HEK293 (cell line): ENCODE measurements around the gene NR3C1.

ENCODE experiments used
- CTCF ChIA-PET: fragments of 350-600 bp; formaldehyde crosslinking; extraction: SDS; loops from one replicate; lab custom pipeline; 2021; ENCODE audit warnings: antibody characterized with exemption; lab: Yijun Ruan, JAX
- POLR2A ChIA-PET: fragments of 300-600 bp; formaldehyde crosslinking; extraction: SDS; loops from one replicate; lab custom pipeline; 2020; ENCODE audit warnings: antibody characterized with exemption, inconsistent platforms; lab: Yijun Ruan, JAX
- H3K27ac ChIP-seq: fragments of 200-500 bp; sonication (Bioruptor generic); 2 replicates; pipeline ENCODE4 v1.5.1; 2014; ENCODE audit warnings: low read depth, low read length, control low read depth, inconsistent platforms; ENCODE audit errors: extremely low read depth
- H3K36me3 ChIP-seq, 2 experiments: fragments of 200-500 bp in 1 of 2; sonication (Bioruptor generic) in 1 of 2; 1 replicate in 1 of 2; 2 replicates in 1 of 2; pipeline ENCODE4 v1.5.1; 2014 to 2017; ENCODE audit warnings: inconsistent platforms in 2 of 2, low read length in 2 of 2; ENCODE audit not compliant: control insufficient read depth in 2 of 2, insufficient read depth in 1 of 2
- H3K4me1 ChIP-seq: fragments of 200-500 bp; sonication (Bioruptor generic); 2 replicates; pipeline ENCODE4 v1.5.1; 2014; ENCODE audit warnings: mild to moderate bottlenecking, low read length, inconsistent platforms; ENCODE audit not compliant: control insufficient read depth, insufficient read depth
- H3K4me3 ChIP-seq: 2 replicates; pipeline ENCODE4 v1.5.1; 2011; ENCODE audit warnings: low read depth, mild to moderate bottlenecking, control low read depth, low read length, moderate library complexity
- H3K9me3 ChIP-seq: fragments of 200-500 bp; sonication (Bioruptor generic); 2 replicates; pipeline ENCODE4 v1.5.1; 2014; ENCODE audit warnings: low read depth, low read length, inconsistent platforms; ENCODE audit not compliant: control insufficient read depth, insufficient read depth
- BCL11A ChIP-seq: fragments of 450-650 bp; formaldehyde crosslinking; IDR thresholded peaks from 2 replicates; pipeline ENCODE4 v1.5.1; 2016; ENCODE audit warnings: low read depth, missing biosample characterization, missing genetic modification characterization
- GLIS1 ChIP-seq: fragments of 450-650 bp; formaldehyde crosslinking; IDR thresholded peaks from 2 replicates; pipeline ENCODE4 v1.5.1; 2016; ENCODE audit warnings: missing biosample characterization, missing genetic modification characterization
- TRIM28 ChIP-seq: IDR thresholded peaks from 2 replicates; pipeline ENCODE4 v1.6.1; 2011; ENCODE audit warnings: low read length, control low read depth, borderline replicate concordance
- ZBTB17 ChIP-seq: fragments of 450-650 bp; formaldehyde crosslinking; IDR thresholded peaks from 2 replicates; pipeline ENCODE4 v1.5.1; 2016; ENCODE audit warnings: missing biosample characterization, missing genetic modification characterization
- ZFP41 ChIP-seq: fragments of 450-650 bp; formaldehyde crosslinking; IDR thresholded peaks from 2 replicates; pipeline ENCODE4 v1.5.1; 2016; ENCODE audit warnings: missing biosample characterization, missing genetic modification characterization, borderline replicate concordance
- ZNF112 ChIP-seq: fragments of 450-650 bp; formaldehyde crosslinking; IDR thresholded peaks from 2 replicates; pipeline ENCODE4 v1.5.0; 2017; ENCODE audit warnings: missing biosample characterization, missing genetic modification characterization
- ZNF138 ChIP-seq: fragments of 450-650 bp; formaldehyde crosslinking; IDR thresholded peaks from 2 replicates; pipeline ENCODE4 v1.5.1; 2016; ENCODE audit warnings: missing biosample characterization, missing genetic modification characterization, borderline replicate concordance
- ZNF148 ChIP-seq: fragments of 450-650 bp; formaldehyde crosslinking; IDR thresholded peaks from 2 replicates; pipeline ENCODE4 v1.5.0; 2017; ENCODE audit warnings: missing biosample characterization, missing genetic modification characterization, borderline replicate concordance
- ZNF239 ChIP-seq: fragments of 450-650 bp; formaldehyde crosslinking; IDR thresholded peaks from 2 replicates; pipeline ENCODE4 v1.5.1; 2016; ENCODE audit warnings: missing biosample characterization, missing genetic modification characterization
- ZNF350 ChIP-seq: fragments of 450-650 bp; formaldehyde crosslinking; IDR thresholded peaks from 2 replicates; pipeline ENCODE4 v1.5.0; 2017; ENCODE audit warnings: missing biosample characterization, mild to moderate bottlenecking, missing genetic modification characterization
- ZNF529 ChIP-seq: fragments of 450-650 bp; formaldehyde crosslinking; IDR thresholded peaks from 2 replicates; pipeline ENCODE4 v1.5.1; 2017; ENCODE audit warnings: missing genetic modification characterization, missing biosample characterization; ENCODE audit not compliant: insufficient replicate concordance
- ZNF571 ChIP-seq: fragments of 450-650 bp; formaldehyde crosslinking; IDR thresholded peaks from 2 replicates; pipeline ENCODE4 v1.5.0; 2017; ENCODE audit warnings: missing biosample characterization, missing genetic modification characterization
- ZNF658 ChIP-seq: fragments of 450-650 bp; formaldehyde crosslinking; IDR thresholded peaks from 2 replicates; pipeline ENCODE4; 2016; ENCODE audit warnings: missing biosample characterization, missing genetic modification characterization
- ZNF660 ChIP-seq: fragments of 450-650 bp; IDR thresholded peaks from 2 replicates; pipeline ENCODE4 v1.5.1; 2018; ENCODE audit warnings: missing biosample characterization, mild to moderate bottlenecking, missing genetic modification characterization
- ZNF677 ChIP-seq: fragments of 450-650 bp; IDR thresholded peaks from 2 replicates; pipeline ENCODE4 v1.5.0; 2018; ENCODE audit warnings: missing biosample characterization, mild to moderate bottlenecking, missing genetic modification characterization, moderate library complexity
- ZNF704 ChIP-seq: fragments of 450-650 bp; formaldehyde crosslinking; IDR thresholded peaks from 2 replicates; pipeline ENCODE4 v1.5.1; 2016; ENCODE audit warnings: missing biosample characterization, missing genetic modification characterization
- TF ChIP-seq, protein P1 (sequence below): fragments of 450-650 bp; formaldehyde crosslinking; IDR thresholded peaks from 2 replicates; pipeline ENCODE4 v1.5.1; 2016; ENCODE audit warnings: missing biosample characterization, missing genetic modification characterization

The NR3C1 gene

DNA sequence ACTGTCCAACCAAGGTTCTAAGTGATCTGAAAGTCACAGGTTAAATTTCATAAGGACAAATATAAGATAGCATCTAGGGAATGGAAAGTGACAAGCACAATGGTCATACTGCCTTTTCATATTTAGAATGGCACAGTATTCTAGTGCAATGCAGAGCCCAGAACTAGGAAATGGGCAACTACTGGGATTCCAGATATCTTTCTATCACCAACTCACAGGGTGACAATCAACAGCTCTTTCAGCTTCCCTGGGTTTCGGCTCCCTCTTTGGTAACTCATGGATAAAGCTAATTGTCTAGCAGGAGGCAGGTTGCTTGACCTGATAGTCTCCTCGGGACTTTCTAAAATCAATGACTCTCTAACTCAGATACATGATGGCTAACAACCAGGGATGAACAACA, 60.4 kb downstream of the NR3C1 start:
- no peaks in the 10 kb centered on the region for H3K36me3 ChIP-seq
- CTCF ChIA-PET, result interaction anchor here (0.6 to 1.2 kb wide), 3 partner anchors 151 to 848 kb away, joined by 3 read pairs; no protein-coding TSS in a partner anchor
- no peak for TF ChIP-seq GLIS1 (tag by site-specific recombination)
- TF ChIP-seq ZBTB17 (tag by site-specific recombination), result 0 out of 2 replicates have a peak, but pooled peaks have one; percentile 12
- TF ChIP-seq, all 188 proteins: peak for 1
- POLR2A ChIA-PET, result no interaction called here
- Histone ChIP-seq H3K4me1 (peaks cover 14% of the 10 kb centered on the region), H3K27ac (no peak overlapping the region), H3K9me3 (no peaks in the 10 kb centered on the region; the same call in 1 of the 2 replicates), H3K4me3 (no peak overlapping the region)

GRCh38 chr5:143342607-143343006, 60.9 kb downstream of the NR3C1 start:
- H3K4me1 ChIP-seq, result peaks cover 18% of the 10 kb centered on the region
- no peaks in the 10 kb centered on the region; the same call in 1 of the 2 replicates for H3K9me3 ChIP-seq
- H3K27ac ChIP-seq, result no peak overlapping the region
- ChIA-PET CTCF (interaction anchor here (0.6 to 0.8 kb wide), 2 partner anchors 151 to 217 kb away, joined by 3 read pairs; no protein-coding TSS in a partner anchor), POLR2A (no interaction called here)
- no peak for TF ChIP-seq ZBTB17 (tag by site-specific recombination)
- TF ChIP-seq ZNF677 (tag by site-specific recombination), result no peak
- no peak for TF ChIP-seq ZNF148 (tag by site-specific recombination)
- TF ChIP-seq ZNF239 (tag by site-specific recombination), result no peak
- no peak for TF ChIP-seq TRIM28
- TF ChIP-seq, all 188 proteins: peak for 0
- no peaks in the 10 kb centered on the region for H3K36me3 ChIP-seq
- no peak overlapping the region for H3K4me3 ChIP-seq

DNA sequence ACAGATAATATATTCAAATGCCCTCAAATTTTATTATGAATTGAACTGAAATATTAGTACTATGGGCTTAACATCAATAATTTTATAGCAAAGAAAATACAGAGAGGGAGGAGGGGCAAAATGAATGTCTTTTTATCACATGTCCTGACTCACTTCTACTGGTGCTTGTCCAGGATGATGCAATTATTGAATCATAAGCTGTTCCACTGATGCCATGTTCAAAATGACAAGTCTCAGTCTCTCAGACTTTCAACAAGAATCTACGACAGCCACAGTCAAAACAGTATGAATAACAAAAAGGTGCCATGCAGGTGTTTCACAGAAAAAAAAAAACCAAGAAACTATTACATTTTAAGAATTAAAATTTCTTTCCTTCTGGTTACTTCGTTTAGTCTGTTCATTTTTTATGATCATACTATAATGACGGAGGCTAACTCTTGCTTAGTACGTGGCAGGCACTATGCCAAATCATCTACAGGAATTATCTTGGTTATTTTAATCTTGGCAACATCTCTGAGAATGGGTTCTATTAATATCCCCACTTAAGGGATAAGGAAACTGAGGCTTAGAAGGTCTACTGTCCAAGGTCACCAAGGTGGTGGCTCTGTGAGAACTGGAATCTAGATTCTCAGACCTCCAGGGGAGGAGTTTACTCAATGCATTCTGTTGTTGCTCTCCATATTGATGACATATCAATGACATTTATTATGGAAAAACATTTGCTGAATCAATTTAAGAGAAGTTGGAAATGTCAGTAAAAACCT, 61.5 kb downstream of the NR3C1 start:
- Histone ChIP-seq H3K4me1 (peaks cover 18% of the 10 kb centered on the region), H3K27ac (no peak overlapping the region), H3K4me3 (no peak overlapping the region), H3K36me3 (no peaks in the 10 kb centered on the region), H3K9me3 (no peaks in the 10 kb centered on the region; the same call in 1 of the 2 replicates)
- POLR2A ChIA-PET, result no interaction called here
- CTCF ChIA-PET, result no interaction called here
- no peak for TF ChIP-seq ZFP41
- TF ChIP-seq ZNF571 (tag by site-specific recombination), result no peak
- TF ChIP-seq ZNF350, result no peak
- TF ChIP-seq BCL11A (tag by site-specific recombination), result no peak
- no peak for TF ChIP-seq ZNF138 (tag by site-specific recombination)
- TF ChIP-seq, protein P1, sequence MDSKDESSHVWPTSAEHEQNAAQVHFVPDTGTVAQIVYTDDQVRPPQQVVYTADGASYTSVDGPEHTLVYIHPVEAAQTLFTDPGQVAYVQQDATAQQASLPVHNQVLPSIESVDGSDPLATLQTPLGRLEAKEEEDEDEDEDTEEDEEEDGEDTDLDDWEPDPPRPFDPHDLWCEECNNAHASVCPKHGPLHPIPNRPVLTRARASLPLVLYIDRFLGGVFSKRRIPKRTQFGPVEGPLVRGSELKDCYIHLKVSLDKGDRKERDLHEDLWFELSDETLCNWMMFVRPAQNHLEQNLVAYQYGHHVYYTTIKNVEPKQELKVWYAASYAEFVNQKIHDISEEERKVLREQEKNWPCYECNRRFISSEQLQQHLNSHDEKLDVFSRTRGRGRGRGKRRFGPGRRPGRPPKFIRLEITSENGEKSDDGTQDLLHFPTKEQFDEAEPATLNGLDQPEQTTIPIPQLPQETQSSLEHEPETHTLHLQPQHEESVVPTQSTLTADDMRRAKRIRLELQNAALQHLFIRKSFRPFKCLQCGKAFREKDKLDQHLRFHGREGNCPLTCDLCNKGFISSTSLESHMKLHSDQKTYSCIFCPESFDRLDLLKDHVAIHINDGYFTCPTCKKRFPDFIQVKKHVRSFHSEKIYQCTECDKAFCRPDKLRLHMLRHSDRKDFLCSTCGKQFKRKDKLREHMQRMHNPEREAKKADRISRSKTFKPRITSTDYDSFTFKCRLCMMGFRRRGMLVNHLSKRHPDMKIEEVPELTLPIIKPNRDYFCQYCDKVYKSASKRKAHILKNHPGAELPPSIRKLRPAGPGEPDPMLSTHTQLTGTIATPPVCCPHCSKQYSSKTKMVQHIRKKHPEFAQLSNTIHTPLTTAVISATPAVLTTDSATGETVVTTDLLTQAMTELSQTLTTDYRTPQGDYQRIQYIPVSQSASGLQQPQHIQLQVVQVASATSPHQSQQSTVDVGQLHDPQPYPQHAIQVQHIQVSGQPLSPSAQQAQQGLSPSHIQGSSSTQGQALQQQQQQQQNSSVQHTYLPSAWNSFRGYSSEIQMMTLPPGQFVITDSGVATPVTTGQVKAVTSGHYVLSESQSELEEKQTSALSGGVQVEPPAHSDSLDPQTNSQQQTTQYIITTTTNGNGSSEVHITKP (tag by site-specific recombination), result peak; percentile 32
- TF ChIP-seq ZNF112, result no peak
- TF ChIP-seq ZNF529 (tag by site-specific recombination), result no peak
- no peak for TF ChIP-seq ZNF658 (tag by site-specific recombination)
- TF ChIP-seq ZNF660, result 0 out of 2 replicates have a peak, but pooled peaks have one; percentile 27
- TF ChIP-seq ZNF704 (tag by site-specific recombination), result no peak
